Neural cell (in vitro differentiated cells): ENCODE results near the gene FFAR2. TPM values are rescaled to one million over a fixed set of nuclear protein-coding genes. Genes with fewer than 3 reads are reported as not detected.

Experiments
- H2AFZ ChIP-seq: fragments of 200-600, 300-800 bp; sonication (generic), shearing (Covaris generic); 2 replicates; pipeline ENCODE4 v1.6.0; 2014; ENCODE audit warnings: low read depth, mild to moderate bottlenecking, antibody characterized with exemption, low read length, moderate library complexity
- H3F3A ChIP-seq: fragments of 200-600 bp; shearing (Covaris generic); 2 replicates; pipeline ENCODE4 v1.6.1; 2016; ENCODE audit warnings: mild to moderate bottlenecking, moderate library complexity, mixed read lengths, antibody characterized with exemption, low read length; ENCODE audit not compliant: insufficient read depth, poor library complexity, severe bottlenecking
- H3K27ac ChIP-seq: fragments of 200-600, 300-800 bp; sonication (generic), shearing (Covaris generic); 2 replicates; pipeline ENCODE4 v1.5.1; 2014; ENCODE audit warnings: mild to moderate bottlenecking, low read length, moderate library complexity
- H3K27me3 ChIP-seq: fragments of 300-800, 200-600 bp; sonication (generic), shearing (Covaris generic); 2 replicates; pipeline ENCODE4 v1.6.0; 2014; ENCODE audit warnings: mild to moderate bottlenecking, low read depth, low read length, moderate library complexity; ENCODE audit not compliant: insufficient read depth
- H3K36me3 ChIP-seq: fragments of 300-800, 200-600 bp; sonication (generic), shearing (Covaris generic); 2 replicates; pipeline ENCODE4 v1.5.1; 2014; ENCODE audit warnings: mild to moderate bottlenecking, antibody characterized with exemption, low read length, moderate library complexity; ENCODE audit not compliant: insufficient read depth
- H3K4me2 ChIP-seq: fragments of 300-800, 200-600 bp; sonication (generic), shearing (Covaris generic); 2 replicates; pipeline ENCODE4 v1.6.0; 2014; ENCODE audit warnings: mild to moderate bottlenecking, low read length
- H3K4me3 ChIP-seq: fragments of 300-800, 200-600 bp; sonication (generic), shearing (Covaris generic); 2 replicates; pipeline ENCODE4 v1.5.1; 2014; ENCODE audit warnings: mild to moderate bottlenecking, low read length, moderate library complexity
- H3K79me2 ChIP-seq: fragments of 200-600 bp; shearing (Covaris generic); replicated peaks from 2 replicates; pipeline ENCODE4 v1.6.0; 2014; ENCODE audit warnings: mild to moderate bottlenecking, low read length, moderate library complexity; ENCODE audit not compliant: insufficient read depth
- H3K9ac ChIP-seq: fragments of 300-800, 200-600 bp; sonication (generic), shearing (Covaris generic); 2 replicates; pipeline ENCODE4 v1.6.1; 2016; ENCODE audit warnings: mild to moderate bottlenecking, low read length, mixed read lengths
- H3K9me2 ChIP-seq: fragments of 200-600 bp; shearing (Covaris generic); 2 replicates; pipeline ENCODE4 v1.6.1; 2016; ENCODE audit warnings: mild to moderate bottlenecking, low read length, mixed read lengths; ENCODE audit not compliant: insufficient read depth
- H3K9me3 ChIP-seq: fragments of 200-600, 300-800 bp; sonication (generic), shearing (Covaris generic); 2 replicates; pipeline ENCODE4 v1.6.1; 2016; ENCODE audit warnings: mild to moderate bottlenecking, mixed run types, low read length, moderate library complexity, mixed read lengths
- H4K20me1 ChIP-seq: fragments of 200-600 bp; shearing (Covaris generic); 2 replicates; pipeline ENCODE4 v1.6.1; 2016; ENCODE audit warnings: mild to moderate bottlenecking, mixed run types; ENCODE audit not compliant: insufficient read depth
- EP300 ChIP-seq: fragments of 450-650 bp; conservative IDR thresholded peaks from 2 replicates; pipeline ENCODE4 v1.6.1; 2014; ENCODE audit warnings: antibody characterized with exemption, mild to moderate bottlenecking, moderate library complexity; ENCODE audit not compliant: poor library complexity, severe bottlenecking
- EZH2 ChIP-seq: fragments of 200-600, 300-800 bp; shearing (Covaris generic), sonication (generic); IDR thresholded peaks from 2 replicates; pipeline ENCODE4 v1.6.1; 2014; ENCODE audit warnings: antibody characterized with exemption, low read length, borderline replicate concordance, mild to moderate bottlenecking; ENCODE audit not compliant: insufficient read depth, poor library complexity, severe bottlenecking
- MXI1 ChIP-seq: fragments of 450-650 bp; conservative IDR thresholded peaks from 2 replicates; pipeline ENCODE4 v1.6.1; 2014; ENCODE audit warnings: antibody characterized with exemption, mild to moderate bottlenecking; ENCODE audit not compliant: poor library complexity, severe bottlenecking
- POLR2AphosphoS5 ChIP-seq: IDR thresholded peaks from 2 replicates; pipeline ENCODE4 v1.6.1; 2012
- RAD21 ChIP-seq: fragments of 450-650 bp; conservative IDR thresholded peaks from 2 replicates; pipeline ENCODE4 v1.6.1; 2014; ENCODE audit warnings: antibody characterized with exemption, mild to moderate bottlenecking, moderate library complexity
- SMC3 ChIP-seq: fragments of 450-650 bp; conservative IDR thresholded peaks from 2 replicates; pipeline ENCODE4 v1.6.1; 2014; ENCODE audit warnings: antibody characterized with exemption, mild to moderate bottlenecking, moderate library complexity; ENCODE audit not compliant: poor library complexity
- TAF1 ChIP-seq: IDR thresholded peaks from 2 replicates; pipeline ENCODE4 v1.6.1; 2012; ENCODE audit warnings: low read depth
- polyA plus RNA-seq: library from polyadenylated mRNA; depleted of rRNA; stranded (reverse); fragments of >200 nt; gene quantifications from 2 replicates; pipeline ENCODE4 v1.2.3, GENCODE V29; 2014
- TF ChIP-seq, protein P1 (sequence below): fragments of 450-650 bp; IDR thresholded peaks from 2 replicates; pipeline ENCODE4 v1.5.1; 2014; ENCODE audit warnings: antibody characterized with exemption, mild to moderate bottlenecking, moderate library complexity; ENCODE audit not compliant: poor library complexity, severe bottlenecking
- TF ChIP-seq, protein P2 (sequence below): IDR thresholded peaks from 2 replicates; pipeline ENCODE4 v1.6.1; 2012; ENCODE audit warnings: borderline replicate concordance

Gene FFAR2
- polyA plus RNA-seq, 1 donor from 2014 or later: not detected

DNA sequence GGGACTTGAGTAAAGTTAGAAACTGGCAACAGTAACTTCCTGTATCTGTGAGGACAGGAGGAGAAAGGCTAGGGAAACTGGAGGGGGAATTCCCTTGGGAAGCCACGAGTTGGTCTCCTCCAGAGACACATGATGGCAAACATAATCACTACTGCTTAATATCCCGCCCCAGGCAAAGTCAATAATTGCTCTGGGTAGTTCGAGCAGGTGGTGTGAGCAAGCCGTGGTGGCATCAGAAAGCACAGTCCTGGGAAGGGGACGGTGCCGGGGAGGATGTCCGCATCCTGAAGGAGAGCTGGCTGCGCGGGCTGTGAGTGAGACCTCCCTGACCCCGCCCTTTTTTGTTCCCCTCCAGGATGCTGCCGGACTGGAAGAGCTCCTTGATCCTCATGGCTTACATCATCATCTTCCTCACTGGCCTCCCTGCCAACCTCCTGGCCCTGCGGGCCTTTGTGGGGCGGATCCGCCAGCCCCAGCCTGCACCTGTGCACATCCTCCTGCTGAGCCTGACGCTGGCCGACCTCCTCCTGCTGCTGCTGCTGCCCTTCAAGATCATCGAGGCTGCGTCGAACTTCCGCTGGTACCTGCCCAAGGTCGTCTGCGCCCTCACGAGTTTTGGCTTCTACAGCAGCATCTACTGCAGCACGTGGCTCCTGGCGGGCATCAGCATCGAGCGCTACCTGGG, 1.4 kb downstream of the FFAR2 start:
- H3K79me2 ChIP-seq: no peaks in the 10 kb centered on the region
- no peak overlapping the region for H3K9ac ChIP-seq
- no peaks in the 10 kb centered on the region for H3F3A ChIP-seq
- no peaks in the 10 kb centered on the region for H3K36me3 ChIP-seq
- no peaks in the 10 kb centered on the region for H4K20me1 ChIP-seq
- H2AFZ ChIP-seq: no peak overlapping the region
- H3K27ac ChIP-seq: no peak overlapping the region
- H3K27me3 ChIP-seq: no peaks in the 10 kb centered on the region
- H3K9me3 ChIP-seq: no peaks in the 10 kb centered on the region
- TF ChIP-seq, protein P1, sequence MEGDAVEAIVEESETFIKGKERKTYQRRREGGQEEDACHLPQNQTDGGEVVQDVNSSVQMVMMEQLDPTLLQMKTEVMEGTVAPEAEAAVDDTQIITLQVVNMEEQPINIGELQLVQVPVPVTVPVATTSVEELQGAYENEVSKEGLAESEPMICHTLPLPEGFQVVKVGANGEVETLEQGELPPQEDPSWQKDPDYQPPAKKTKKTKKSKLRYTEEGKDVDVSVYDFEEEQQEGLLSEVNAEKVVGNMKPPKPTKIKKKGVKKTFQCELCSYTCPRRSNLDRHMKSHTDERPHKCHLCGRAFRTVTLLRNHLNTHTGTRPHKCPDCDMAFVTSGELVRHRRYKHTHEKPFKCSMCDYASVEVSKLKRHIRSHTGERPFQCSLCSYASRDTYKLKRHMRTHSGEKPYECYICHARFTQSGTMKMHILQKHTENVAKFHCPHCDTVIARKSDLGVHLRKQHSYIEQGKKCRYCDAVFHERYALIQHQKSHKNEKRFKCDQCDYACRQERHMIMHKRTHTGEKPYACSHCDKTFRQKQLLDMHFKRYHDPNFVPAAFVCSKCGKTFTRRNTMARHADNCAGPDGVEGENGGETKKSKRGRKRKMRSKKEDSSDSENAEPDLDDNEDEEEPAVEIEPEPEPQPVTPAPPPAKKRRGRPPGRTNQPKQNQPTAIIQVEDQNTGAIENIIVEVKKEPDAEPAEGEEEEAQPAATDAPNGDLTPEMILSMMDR: no peak
- TF ChIP-seq RAD21 (no peak), TAF1 (no peak), EP300 (no peak), POLR2AphosphoS5 (no peak), MXI1 (no peak), EZH2 (no peak), SMC3 (no peak)
- TF ChIP-seq, protein P2, sequence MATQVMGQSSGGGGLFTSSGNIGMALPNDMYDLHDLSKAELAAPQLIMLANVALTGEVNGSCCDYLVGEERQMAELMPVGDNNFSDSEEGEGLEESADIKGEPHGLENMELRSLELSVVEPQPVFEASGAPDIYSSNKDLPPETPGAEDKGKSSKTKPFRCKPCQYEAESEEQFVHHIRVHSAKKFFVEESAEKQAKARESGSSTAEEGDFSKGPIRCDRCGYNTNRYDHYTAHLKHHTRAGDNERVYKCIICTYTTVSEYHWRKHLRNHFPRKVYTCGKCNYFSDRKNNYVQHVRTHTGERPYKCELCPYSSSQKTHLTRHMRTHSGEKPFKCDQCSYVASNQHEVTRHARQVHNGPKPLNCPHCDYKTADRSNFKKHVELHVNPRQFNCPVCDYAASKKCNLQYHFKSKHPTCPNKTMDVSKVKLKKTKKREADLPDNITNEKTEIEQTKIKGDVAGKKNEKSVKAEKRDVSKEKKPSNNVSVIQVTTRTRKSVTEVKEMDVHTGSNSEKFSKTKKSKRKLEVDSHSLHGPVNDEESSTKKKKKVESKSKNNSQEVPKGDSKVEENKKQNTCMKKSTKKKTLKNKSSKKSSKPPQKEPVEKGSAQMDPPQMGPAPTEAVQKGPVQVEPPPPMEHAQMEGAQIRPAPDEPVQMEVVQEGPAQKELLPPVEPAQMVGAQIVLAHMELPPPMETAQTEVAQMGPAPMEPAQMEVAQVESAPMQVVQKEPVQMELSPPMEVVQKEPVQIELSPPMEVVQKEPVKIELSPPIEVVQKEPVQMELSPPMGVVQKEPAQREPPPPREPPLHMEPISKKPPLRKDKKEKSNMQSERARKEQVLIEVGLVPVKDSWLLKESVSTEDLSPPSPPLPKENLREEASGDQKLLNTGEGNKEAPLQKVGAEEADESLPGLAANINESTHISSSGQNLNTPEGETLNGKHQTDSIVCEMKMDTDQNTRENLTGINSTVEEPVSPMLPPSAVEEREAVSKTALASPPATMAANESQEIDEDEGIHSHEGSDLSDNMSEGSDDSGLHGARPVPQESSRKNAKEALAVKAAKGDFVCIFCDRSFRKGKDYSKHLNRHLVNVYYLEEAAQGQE: no peak
- H3K9me2 ChIP-seq: no peaks in the 10 kb centered on the region
- no peak overlapping the region for H3K4me3 ChIP-seq
- H3K4me2 ChIP-seq: no peak overlapping the region

DNA sequence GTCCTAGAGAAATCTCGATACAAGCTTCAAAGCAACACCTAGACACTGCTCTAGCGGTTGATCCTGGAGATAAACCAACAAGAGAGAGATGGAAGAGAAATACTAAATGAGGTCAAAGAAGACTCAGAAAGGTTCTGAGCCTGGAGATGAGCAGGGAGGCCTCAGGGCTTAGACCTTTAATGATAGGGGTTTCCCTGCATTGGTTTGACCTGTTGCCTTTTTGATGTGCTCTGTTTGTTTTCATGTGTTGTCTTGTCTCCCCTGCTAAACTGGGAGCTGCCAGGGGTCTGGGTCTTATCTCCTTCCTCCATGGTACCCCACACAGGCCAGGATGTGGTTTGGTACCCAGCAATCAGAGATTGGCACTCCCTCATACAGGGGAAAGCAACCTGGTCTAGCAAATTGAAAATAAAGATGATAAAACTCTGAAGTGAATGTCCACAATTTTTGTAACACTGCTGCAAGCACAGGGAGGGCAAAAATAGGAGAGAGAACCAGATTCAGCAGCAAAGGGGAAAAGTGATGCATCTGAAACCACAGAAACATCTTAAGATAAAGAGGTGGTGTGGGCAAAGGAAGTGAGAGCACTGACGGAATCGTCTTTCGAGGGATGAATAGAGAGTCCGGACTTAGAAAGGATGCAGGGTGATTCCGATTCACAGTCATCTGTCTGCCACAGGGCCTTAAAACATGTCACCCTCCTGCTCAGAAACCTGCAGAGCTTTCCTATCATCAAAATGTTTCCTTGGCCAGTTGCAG, 3.5 kb downstream of the FFAR2 start:
- Histone ChIP-seq H4K20me1 (no peaks in the 10 kb centered on the region), H3K79me2 (no peaks in the 10 kb centered on the region), H3K4me3 (no peak overlapping the region), H3K9me2 (no peaks in the 10 kb centered on the region), H3K9me3 (no peaks in the 10 kb centered on the region), H3K9ac (no peak overlapping the region), H3K27ac (no peak overlapping the region), H3K4me2 (no peak overlapping the region), H3K27me3 (no peaks in the 10 kb centered on the region), H2AFZ (no peak overlapping the region), H3F3A (no peaks in the 10 kb centered on the region), H3K36me3 (no peaks in the 10 kb centered on the region)
- TF ChIP-seq TAF1 (no peak), EZH2 (no peak), POLR2AphosphoS5 (no peak), RAD21 (no peak), SMC3 (no peak), EP300 (no peak), MXI1 (no peak)
- TF ChIP-seq, protein P2: no peak
- TF ChIP-seq, protein P1: no peak
